Measurements from ENCODE around the gene C14orf119. TPM values are rescaled to one million over a fixed set of nuclear protein-coding genes. Genes with fewer than 3 reads are reported as not detected.

Gene C14orf119
- total and polyA plus RNA-seq, 2 donors from 2014 or later: 42.8 to 56.6 TPM

- Histone ChIP-seq H3K36me3 (ENCODE audit: control insufficient read depth in 2 of 3, insufficient read depth in 3 of 3, low read length in 3 of 3) (peaks cover 0 to 33% (median 14%) of the 10 kb centered on the region in 3 donors), H3K27ac (ENCODE audit: low read depth in 2 of 2, low read length in 2 of 2) (no peak overlapping the region), H3K4me3 (ENCODE audit: low read length in 3 of 3) (no peak overlapping the region), H3K4me1 (ENCODE audit: control insufficient read depth in 2 of 3, insufficient read depth in 2 of 3, low read depth in 1 of 3, low read length in 3 of 3) (peaks cover 0 to 10% (median 5%) of the 10 kb centered on the region in 3 donors), H3K9me3 (ENCODE audit: control insufficient read depth in 2 of 3, insufficient read depth in 1 of 3, low read length in 3 of 3) (no peaks in the 10 kb centered on the region), H3K9ac (ENCODE audit: low read length in 3 of 3) (no peak overlapping the region), H3K27me3 (ENCODE audit: control insufficient read depth, insufficient read depth, low read length) (no peaks in the 10 kb centered on the region)
- DNase-seq: no peak
- intact Hi-C loops (cut with DNase I): no loop called here
- no peak for FAIRE-seq
- no peak for TF ChIP-seq CTCF (IDR thresholded peaks at IDR 0.05; ENCODE audit: borderline replicate concordance, extremely low read depth, insufficient read depth)
Measured at GRCh38 chr14:23143911-23144310, 48.6 kb downstream of the C14orf119 start.

- no peak overlapping the region for H3K9ac ChIP-seq (ENCODE audit: low read length in 3 of 3)
Measured at GRCh38 chr14:23145794-23146350, 50.6 kb downstream of the C14orf119 start.

GRCh38 chr14:23146351-23146910 is 51.1 kb downstream of the C14orf119 start:
- H3K27ac ChIP-seq (ENCODE audit: low read depth in 2 of 2, low read length in 2 of 2): no peak overlapping the region
- DNase-seq: no peak
- no peaks in the 10 kb centered on the region for H3K27me3 ChIP-seq (ENCODE audit: control insufficient read depth, insufficient read depth, low read length)
- no peak for FAIRE-seq
- intact Hi-C loops (cut with DNase I): no loop called here
- peaks cover 0 to 10% (median 5%) of the 10 kb centered on the region in 3 donors for H3K4me1 ChIP-seq (ENCODE audit: control insufficient read depth in 2 of 3, insufficient read depth in 2 of 3, low read depth in 1 of 3, low read length in 3 of 3)
- no peak overlapping the region for H3K9ac ChIP-seq (ENCODE audit: low read length in 3 of 3)
- H3K4me3 ChIP-seq (ENCODE audit: low read length in 3 of 3): no peak overlapping the region
- no peak for TF ChIP-seq CTCF (IDR thresholded peaks at IDR 0.05; ENCODE audit: borderline replicate concordance, extremely low read depth, insufficient read depth)
- no peaks in the 10 kb centered on the region for H3K9me3 ChIP-seq (ENCODE audit: control insufficient read depth in 2 of 3, insufficient read depth in 1 of 3, low read length in 3 of 3)
- peaks cover 0 to 32% (median 6%) of the 10 kb centered on the region in 3 donors for H3K36me3 ChIP-seq (ENCODE audit: control insufficient read depth in 2 of 3, insufficient read depth in 3 of 3, low read length in 3 of 3)

More at GRCh38 chr14:23145794-23146350, 50.6 kb downstream of the C14orf119 start:
- H3K36me3 ChIP-seq (ENCODE audit: control insufficient read depth in 2 of 3, insufficient read depth in 3 of 3, low read length in 3 of 3): peaks cover 0 to 32% (median 6%) of the 10 kb centered on the region in 3 donors
- no peak overlapping the region for H3K27ac ChIP-seq (ENCODE audit: low read depth in 2 of 2, low read length in 2 of 2)
- no peak overlapping the region for H3K4me3 ChIP-seq (ENCODE audit: low read length in 3 of 3)
- FAIRE-seq (no peak), DNase-seq (no peak)
- H3K9me3 ChIP-seq (ENCODE audit: control insufficient read depth in 2 of 3, insufficient read depth in 1 of 3, low read length in 3 of 3): no peaks in the 10 kb centered on the region
- H3K4me1 ChIP-seq (ENCODE audit: control insufficient read depth in 2 of 3, insufficient read depth in 2 of 3, low read depth in 1 of 3, low read length in 3 of 3): peaks cover 0 to 10% (median 5%) of the 10 kb centered on the region in 3 donors
- intact Hi-C loops (cut with DNase I): no loop called here
- no peak for TF ChIP-seq CTCF (IDR thresholded peaks at IDR 0.05; ENCODE audit: borderline replicate concordance, extremely low read depth, insufficient read depth)
- no peaks in the 10 kb centered on the region for H3K27me3 ChIP-seq (ENCODE audit: control insufficient read depth, insufficient read depth, low read length)

All from kidney (tissue), 14 donors.